HG03457 (cell line): ENCODE measurements around the gene SIL1.

Experiments used
- ATAC-seq: cut with Tn5 transposase; IDR thresholded peaks from one replicate; pipeline ENCODE4 v1.9.1; 2021; ENCODE audit warnings: moderate number of reproducible peaks; ENCODE audit not compliant: unreplicated experiment

Gene SIL1

DNA sequence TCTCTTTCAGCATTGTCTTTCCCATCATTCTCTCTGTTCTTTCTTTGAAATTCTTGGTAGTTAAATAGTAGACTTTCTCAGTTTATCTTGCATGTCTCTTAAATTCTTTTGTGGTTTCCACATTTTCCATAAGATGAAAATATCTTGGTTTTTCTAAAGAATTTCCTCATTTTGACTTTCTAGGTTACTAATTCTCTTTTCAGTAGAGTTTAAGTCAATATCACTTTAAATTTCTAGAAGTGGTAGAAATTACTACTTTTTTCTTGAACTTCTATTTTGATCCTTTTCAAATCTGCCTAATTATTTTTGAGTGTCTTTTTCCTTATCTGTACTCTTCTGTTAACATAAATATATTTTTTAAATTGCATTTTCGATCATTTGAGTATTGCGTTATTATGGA, 299.4 kb downstream of the SIL1 start:
- ATAC-seq = no peak

GRCh38 chr5:138898299-138898698, 299.9 kb downstream of the SIL1 start:
- no peak for ATAC-seq
